Thyroid gland (tissue), 4 donors: ENCODE data around the gene TNFRSF11A.

ENCODE experiments used
- POLR2A ChIP-seq, 2 donors: fragments of 450-650 bp; IDR thresholded peaks; one replicate each; pipeline ENCODE4 v1.6.1; 2017; ENCODE audit warnings: antibody characterized with exemption in 2 of 2, mild to moderate bottlenecking in 2 of 2, moderate library complexity in 1 of 2
- TF ChIP-seq, protein P1 (sequence below), 6 experiments: fragments of 200-600 bp in 3 of 6; fragments of 450-650 bp in 3 of 6; sonication (generic) in 3 of 6; IDR thresholded peaks; one replicate each; pipeline ENCODE4 v1.5.1; 2016 to 2019; ENCODE audit warnings: antibody characterized with exemption in 6 of 6, mild to moderate bottlenecking in 2 of 6, inconsistent platforms in 1 of 6, moderate library complexity in 1 of 6

GRCh38 chr18:62321201-62321600, 3.9 kb upstream of the TNFRSF11A start:
- TF ChIP-seq, protein P1, sequence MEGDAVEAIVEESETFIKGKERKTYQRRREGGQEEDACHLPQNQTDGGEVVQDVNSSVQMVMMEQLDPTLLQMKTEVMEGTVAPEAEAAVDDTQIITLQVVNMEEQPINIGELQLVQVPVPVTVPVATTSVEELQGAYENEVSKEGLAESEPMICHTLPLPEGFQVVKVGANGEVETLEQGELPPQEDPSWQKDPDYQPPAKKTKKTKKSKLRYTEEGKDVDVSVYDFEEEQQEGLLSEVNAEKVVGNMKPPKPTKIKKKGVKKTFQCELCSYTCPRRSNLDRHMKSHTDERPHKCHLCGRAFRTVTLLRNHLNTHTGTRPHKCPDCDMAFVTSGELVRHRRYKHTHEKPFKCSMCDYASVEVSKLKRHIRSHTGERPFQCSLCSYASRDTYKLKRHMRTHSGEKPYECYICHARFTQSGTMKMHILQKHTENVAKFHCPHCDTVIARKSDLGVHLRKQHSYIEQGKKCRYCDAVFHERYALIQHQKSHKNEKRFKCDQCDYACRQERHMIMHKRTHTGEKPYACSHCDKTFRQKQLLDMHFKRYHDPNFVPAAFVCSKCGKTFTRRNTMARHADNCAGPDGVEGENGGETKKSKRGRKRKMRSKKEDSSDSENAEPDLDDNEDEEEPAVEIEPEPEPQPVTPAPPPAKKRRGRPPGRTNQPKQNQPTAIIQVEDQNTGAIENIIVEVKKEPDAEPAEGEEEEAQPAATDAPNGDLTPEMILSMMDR (IDR thresholded peaks at IDR 0.05), result no peak
- TF ChIP-seq POLR2A (IDR thresholded peaks at IDR 0.05), result no peak
